GM19025 (cell line): Measurements from ENCODE around the gene CGB3.

Source experiments
- ATAC-seq: cut with Tn5 transposase; IDR thresholded peaks from one replicate; pipeline ENCODE4 v1.9.1; 2021; ENCODE audit warnings: mild to moderate bottlenecking, low read depth, moderate library complexity; ENCODE audit not compliant: unreplicated experiment

CGB3 gene

GRCh38 chr19:48991011-48991609 lies 33.0 kb downstream of the CGB3 start:
- no peak for ATAC-seq

DNA sequence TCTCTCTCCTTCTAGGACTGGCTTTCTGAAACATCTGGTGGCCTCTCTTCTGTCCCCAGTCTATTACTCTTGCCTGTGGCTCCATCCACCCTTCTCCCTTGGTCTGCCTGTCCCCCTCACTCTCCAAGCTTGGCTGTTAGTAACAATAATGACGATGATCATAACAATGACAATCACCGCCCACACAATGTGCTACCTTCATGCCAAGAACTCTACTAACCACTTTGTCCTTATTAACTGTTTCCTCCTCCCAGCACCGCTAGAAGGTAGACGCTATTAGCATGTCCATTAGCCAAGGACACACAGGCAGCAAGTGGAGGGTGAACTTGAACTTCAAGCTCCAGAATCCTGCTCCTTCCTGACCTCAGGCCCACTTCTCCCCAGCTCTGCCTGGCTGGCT lies 33.7 kb downstream of the CGB3 start:
- no peak for ATAC-seq

- ATAC-seq: no peak
These were observed 34.3 kb downstream of the CGB3 start for GRCh38 chr19:48989701-48990291.

- ATAC-seq: no peak
These were observed 35.3 kb downstream of the CGB3 start for GRCh38 chr19:48988860-48989259.

DNA sequence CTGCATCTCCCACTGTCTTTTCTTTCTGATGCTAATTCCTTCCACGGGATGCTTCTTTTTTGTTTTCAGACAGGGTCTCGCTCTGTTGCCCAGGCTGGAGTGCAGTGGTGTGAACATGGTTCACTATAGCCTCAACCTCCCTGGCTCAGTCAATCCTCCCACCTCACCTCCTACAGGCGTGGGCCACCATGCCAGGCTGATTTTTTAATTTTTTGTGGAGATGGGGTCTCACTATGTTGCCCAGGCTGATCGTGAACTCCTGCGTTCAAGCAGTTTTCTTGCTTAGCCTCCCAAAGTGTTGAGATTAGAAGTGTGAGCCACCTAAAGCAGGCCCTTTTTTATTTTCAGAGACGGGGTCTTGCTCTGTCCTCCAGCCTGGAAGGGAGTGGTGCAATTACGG lies 35.8 kb downstream of the CGB3 start:
- no peak for ATAC-seq

DNA sequence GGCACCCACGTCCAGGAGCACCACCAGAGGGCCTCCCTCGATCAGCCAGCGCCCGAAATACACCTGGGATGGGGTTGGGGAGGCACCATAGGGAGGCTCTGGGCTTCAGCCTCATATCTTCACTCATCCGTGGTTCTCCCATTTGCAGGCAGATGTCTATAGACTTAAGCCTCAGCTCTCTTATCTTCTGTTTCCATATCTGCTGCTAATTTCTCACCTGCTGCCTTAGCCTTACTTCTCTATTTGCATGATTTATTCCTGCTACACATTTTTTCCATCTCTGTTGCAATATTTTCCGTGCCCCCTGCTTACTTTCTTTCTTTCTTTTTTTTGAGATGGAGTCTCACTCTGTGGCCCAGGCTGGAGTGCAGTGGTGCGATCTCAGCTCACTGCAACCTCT lies 36.8 kb downstream of the CGB3 start:
- ATAC-seq: no peak

- no peak for ATAC-seq
These were observed 37.9 kb downstream of the CGB3 start for GRCh38 chr19:48986211-48986610.

DNA sequence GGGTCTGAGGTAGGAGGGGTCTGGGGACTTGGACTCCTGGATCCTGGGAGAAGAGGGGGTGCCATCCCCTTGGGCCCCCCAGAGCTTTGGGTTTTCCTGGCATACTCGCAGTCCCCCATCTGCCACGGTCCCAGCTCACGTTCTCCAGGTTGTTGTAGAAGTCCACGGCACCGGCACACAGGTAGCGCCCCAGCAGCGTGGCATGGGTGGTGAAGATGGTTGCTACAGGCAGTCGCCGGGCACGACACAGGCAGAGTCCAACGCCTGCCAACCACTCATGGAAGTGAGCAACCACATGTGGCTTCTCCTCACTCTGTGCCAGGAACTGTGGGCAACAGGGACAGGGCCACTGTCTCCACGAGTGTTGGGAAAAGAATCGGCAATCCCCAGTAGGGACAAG lies 38.4 kb downstream of the CGB3 start:
- no peak for ATAC-seq

- ATAC-seq: no peak
These were observed 41.9 kb downstream of the CGB3 start for GRCh38 chr19:48982280-48982679.

DNA sequence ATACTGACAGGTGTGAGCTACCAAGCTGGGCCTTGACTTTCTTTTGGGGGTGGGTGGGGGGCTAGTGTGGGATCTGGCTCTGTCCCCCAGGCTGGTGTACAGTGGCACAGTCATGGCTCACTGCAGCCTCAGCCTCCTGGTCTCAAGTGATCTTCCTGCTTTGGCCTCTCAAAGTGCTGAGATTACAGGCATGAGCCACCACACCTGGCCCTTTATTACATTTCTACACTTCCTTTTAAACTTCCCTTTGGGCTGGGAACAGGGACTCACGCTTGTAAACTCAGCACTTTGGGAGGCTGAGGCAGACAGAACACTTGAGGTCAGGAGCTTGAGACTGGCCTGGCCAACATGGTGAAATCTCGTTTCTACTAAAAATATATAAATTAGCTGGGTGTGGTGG lies 47.1 kb downstream of the CGB3 start:
- ATAC-seq: no peak

DNA sequence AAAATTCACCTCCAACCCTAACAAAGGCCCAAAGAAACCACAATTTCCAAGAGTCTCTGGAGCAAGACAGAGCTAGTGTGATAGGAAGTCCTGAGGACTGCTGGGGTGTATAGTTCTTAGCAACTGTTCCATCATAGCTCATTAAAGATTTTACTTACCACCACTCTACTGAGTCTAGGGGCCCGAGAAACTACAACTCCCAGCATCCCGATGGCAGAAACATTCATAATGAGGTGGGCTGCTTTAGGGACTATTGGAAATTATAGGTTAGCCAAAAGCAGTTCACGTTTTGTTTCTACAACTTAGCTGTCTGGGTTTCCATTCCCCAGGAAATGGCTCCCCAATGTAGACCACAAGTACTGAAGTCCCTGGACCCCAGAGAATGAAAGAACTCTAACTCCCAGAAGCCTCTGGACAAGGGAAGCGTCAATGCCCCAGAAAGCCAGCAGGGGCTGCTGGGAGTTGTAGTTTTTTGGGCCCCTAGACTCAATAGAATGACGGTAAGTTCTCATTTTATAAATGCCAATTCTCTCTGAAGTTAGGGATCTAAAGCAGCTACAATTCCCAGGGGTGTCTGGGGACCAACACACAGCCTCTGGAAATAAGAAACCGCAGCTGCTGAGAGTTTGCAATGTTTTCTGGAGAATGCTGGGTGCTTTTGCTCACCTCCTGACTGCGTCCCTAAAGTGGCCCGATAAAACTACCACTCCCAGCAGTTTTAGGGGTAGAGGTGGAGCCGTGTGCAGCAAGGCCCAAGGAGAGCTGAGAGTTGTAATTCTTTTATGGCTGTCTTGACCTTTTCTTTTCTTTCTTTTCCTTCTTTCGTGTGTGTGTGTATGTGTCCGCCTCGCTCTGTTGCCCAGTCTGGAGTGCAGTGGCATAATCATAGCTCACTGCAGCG lies 47.9 kb downstream of the CGB3 start:
- no peak for ATAC-seq
